Hepatocyte (in vitro differentiated cells): ENCODE results near the gene NEXN.

Source experiments
- CTCF ChIP-seq: fragments of 200-600 bp; sonication (generic); IDR thresholded peaks from 2 replicates; pipeline ENCODE4 v1.5.1; 2016; ENCODE audit warnings: antibody characterized with exemption, mild to moderate bottlenecking; ENCODE audit not compliant: poor library complexity
- EZH2 ChIP-seq: fragments of 200-600 bp; sonication (generic); IDR thresholded peaks from 2 replicates; pipeline ENCODE4 v1.6.1; 2016; ENCODE audit warnings: antibody characterized with exemption, mild to moderate bottlenecking, borderline replicate concordance
- EZH2phosphoT487 ChIP-seq: fragments of 200-600 bp; sonication (generic); IDR thresholded peaks from one replicate; pipeline ENCODE4 v1.6.1; 2018; ENCODE audit warnings: antibody characterized with exemption, mild to moderate bottlenecking, low read depth, moderate library complexity; ENCODE audit not compliant: unreplicated experiment, severe bottlenecking

- TF ChIP-seq CTCF (no peak), EZH2phosphoT487 (no peak), EZH2 (no peak)
Observed at GRCh38 chr1:77846966-77847365, 41.5 kb upstream of the NEXN start.
